ENCODE results near the gene RGMB.
A peak's percentile ranks its signal among the peaks of the same experiment; 100 is the strongest.
"Not testable (repeated sequence)": the region's sequence is repeated elsewhere in the genome, so short reads cannot be mapped to it uniquely, and the experiment has no call there.

RGMB gene, protein sequence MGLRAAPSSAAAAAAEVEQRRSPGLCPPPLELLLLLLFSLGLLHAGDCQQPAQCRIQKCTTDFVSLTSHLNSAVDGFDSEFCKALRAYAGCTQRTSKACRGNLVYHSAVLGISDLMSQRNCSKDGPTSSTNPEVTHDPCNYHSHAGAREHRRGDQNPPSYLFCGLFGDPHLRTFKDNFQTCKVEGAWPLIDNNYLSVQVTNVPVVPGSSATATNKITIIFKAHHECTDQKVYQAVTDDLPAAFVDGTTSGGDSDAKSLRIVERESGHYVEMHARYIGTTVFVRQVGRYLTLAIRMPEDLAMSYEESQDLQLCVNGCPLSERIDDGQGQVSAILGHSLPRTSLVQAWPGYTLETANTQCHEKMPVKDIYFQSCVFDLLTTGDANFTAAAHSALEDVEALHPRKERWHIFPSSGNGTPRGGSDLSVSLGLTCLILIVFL

DNA sequence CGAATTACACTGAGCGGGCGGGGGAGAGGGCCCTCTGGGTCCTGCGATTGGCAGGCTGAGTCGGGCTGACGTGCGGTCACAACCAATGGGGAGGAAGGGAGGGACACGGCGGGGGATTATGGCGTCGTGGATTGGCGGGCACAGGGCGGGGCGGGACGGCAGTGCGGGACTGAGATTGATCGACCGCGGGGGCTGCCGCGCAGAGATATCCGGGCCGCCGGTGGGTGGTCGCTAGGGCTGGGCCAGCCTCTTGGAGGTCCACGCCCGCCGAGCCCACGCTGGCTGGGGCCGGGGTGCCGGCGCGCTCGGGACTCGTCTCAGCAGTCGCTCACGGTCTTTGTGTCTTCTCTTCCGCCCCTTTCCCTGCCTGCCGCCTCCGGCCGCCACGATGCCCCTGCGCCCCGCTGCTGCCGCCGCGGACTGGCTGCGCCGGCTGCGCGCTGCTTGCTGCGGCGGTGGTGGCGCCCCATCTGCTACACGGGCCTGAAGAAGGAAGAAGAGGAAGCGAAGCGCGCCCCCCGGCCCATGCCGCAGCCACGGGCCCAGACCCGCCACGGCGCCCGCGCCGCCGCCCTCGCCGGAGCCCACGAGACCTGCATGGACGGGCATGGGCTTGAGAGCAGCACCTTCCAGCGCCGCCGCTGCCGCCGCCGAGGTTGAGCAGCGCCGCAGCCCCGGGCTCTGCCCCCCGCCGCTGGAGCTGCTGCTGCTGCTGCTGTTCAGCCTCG is at the start of gene RGMB:
Gene RGMB (plus strand): TSS at position 200 of the 728 bp plus-strand sequence. CDS start 408 bp downstream, at position 608.
- no peaks in the 10 kb centered on the region for H3K9me3 Mint-ChIP-seq
- peak within 1 kb of the TSS; percentile 92 for H3K4me3 Mint-ChIP-seq
- peak; percentile 90 for DNase-seq
- H3K4me1 Mint-ChIP-seq (ENCODE audit: low read depth): peaks cover 58% of the 10 kb centered on the region
- peak within 1 kb of the TSS; percentile 82 for H3K27ac Mint-ChIP-seq
- H3K27me3 Mint-ChIP-seq: peaks cover 39% of the 10 kb centered on the region
- H3K36me3 Mint-ChIP-seq (ENCODE audit: low read depth): peaks cover 7% of the 10 kb centered on the region

DNA sequence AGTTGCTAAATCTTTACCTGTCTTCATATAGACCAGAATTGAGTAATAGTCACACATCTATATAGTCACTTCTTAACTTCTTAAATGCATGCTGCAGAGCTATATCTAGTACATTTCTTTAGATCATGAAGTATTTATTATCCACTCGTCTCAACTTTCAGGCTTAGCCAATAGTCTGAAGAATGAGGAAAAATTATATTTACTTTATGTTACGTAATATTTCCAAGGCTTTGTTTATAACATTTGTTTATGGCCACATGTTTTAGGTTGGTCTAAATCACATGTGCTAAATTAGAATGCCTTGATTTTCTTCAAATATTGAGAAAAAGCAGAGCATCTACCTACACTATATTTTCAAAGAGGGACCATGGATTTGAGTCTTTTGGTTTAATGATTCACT is 47.2 kb upstream of the RGMB start:
- Mint-ChIP-seq H3K4me3 (no peak overlapping the region), H3K9me3 (no peaks in the 10 kb centered on the region), H3K27ac (no peak overlapping the region), H3K27me3 (peaks cover 10% of the 10 kb centered on the region), H3K4me1 (ENCODE audit: low read depth) (no peaks in the 10 kb centered on the region), H3K36me3 (ENCODE audit: low read depth) (no peaks in the 10 kb centered on the region)
- DNase-seq: no peak

DNA sequence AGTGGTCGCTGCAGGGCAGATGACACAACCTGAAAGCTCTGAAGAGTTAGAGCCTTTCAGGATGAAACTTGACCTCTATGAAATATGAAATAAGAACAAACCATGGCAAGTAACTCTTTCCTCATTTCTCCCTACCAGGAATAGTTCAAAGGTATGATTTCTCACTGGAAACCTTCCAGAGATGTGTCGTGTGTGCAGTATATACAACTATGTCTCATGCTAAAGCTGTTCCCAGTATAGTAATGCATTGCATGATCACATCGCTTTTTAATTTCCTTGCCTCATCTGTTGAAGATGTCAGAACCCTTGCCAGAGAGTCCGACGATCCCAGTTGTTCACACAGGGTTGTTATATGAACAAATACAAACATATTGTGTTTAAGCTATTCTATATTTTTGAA is 45.8 kb upstream of the RGMB start:
- Mint-ChIP-seq H3K4me1 (ENCODE audit: low read depth) (no peaks in the 10 kb centered on the region), H3K27me3 (peaks cover 14% of the 10 kb centered on the region), H3K4me3 (no peak overlapping the region), H3K36me3 (ENCODE audit: low read depth) (no peaks in the 10 kb centered on the region), H3K9me3 (no peaks in the 10 kb centered on the region), H3K27ac (no peak overlapping the region)
- DNase-seq: no peak

DNA sequence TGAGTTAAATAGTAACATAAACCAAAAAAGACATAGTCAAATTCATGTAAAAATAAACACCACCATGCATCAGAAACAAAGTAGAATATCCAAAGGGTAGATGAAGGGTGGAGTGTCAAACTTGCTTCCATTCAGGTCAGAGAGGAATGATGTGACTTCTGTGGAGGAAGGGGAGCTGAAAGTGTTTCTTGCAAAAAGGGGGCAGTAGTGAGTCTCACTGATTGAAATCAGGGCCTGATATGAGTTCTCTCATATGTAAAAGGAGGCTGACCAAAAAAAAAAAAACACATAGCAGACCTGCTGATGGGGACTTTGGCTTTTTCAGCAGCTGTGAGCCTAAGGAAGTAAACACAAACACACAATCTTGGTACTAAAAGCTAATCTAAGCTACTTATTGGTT is 38.8 kb upstream of the RGMB start:
- Mint-ChIP-seq H3K27me3 (peaks cover 33% of the 10 kb centered on the region), H3K9me3 (peaks cover 3% of the 10 kb centered on the region), H3K4me3 (no peak overlapping the region), H3K27ac (no peak overlapping the region), H3K4me1 (ENCODE audit: low read depth) (no peaks in the 10 kb centered on the region), H3K36me3 (ENCODE audit: low read depth) (no peaks in the 10 kb centered on the region)
- no peak for DNase-seq

DNA sequence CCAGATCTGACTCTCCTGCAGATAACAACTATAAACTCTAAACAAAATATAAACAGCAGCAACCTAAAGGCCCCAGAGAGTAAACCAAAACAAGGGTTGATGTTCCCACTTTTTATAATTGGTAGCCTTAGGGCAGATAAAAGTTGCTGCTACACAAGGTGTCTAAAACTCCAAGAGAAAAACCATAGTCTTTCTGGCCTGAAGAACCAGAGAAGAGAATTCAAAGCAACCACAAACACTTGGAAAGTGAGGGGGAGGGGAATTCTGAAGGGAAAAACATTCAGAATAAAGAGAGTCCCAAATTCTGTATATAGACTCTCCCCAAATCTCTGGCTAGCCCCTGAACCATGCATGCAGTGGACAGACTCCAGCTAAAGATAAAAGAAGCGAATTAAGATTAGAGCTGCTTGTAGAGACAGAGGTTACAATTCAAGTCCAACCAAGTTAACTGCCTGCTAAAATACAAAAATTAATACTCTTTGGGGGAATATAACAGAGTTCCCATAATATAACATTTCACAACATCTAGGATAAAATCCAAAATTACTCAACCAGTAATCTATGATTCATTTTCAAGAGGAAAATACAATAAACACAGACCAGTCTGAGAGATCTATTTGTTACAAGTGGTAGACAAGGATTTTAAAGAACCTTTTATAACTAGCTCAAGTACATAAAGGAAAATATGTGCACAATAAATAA is 37.5 kb upstream of the RGMB start:
- no peak for DNase-seq
- no peaks in the 10 kb centered on the region for H3K36me3 Mint-ChIP-seq (ENCODE audit: low read depth)
- H3K27ac Mint-ChIP-seq: no peak overlapping the region
- H3K4me3 Mint-ChIP-seq: no peak overlapping the region
- peaks cover 3% of the 10 kb centered on the region for H3K9me3 Mint-ChIP-seq
- H3K27me3 Mint-ChIP-seq: peaks cover 34% of the 10 kb centered on the region
- H3K4me1 Mint-ChIP-seq (ENCODE audit: low read depth): no peaks in the 10 kb centered on the region

DNA sequence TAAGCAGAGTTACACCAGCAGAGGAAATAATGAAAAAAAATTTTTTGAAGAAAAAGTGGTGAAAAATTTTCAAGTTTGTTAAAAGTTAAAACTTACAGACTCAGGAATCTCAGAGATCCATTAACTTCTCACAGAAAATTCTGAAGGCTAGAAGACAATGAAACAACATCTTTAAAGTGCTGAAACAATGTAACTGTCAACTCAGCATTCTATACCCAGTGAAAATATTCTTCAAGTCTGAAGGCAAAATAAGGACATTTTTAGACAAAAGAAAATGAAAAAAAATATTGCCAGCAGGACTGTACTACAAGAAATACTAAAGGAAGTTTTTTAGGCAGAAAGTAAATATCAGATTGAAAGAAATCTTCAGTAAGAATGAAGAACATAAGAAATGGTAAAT is 36.7 kb upstream of the RGMB start:
- Mint-ChIP-seq H3K4me1 (ENCODE audit: low read depth) (no peaks in the 10 kb centered on the region), H3K27me3 (peaks cover 34% of the 10 kb centered on the region), H3K36me3 (ENCODE audit: low read depth) (no peaks in the 10 kb centered on the region), H3K4me3 (no peak overlapping the region), H3K27ac (no peak overlapping the region), H3K9me3 (peaks cover 3% of the 10 kb centered on the region)
- DNase-seq: no peak

DNA sequence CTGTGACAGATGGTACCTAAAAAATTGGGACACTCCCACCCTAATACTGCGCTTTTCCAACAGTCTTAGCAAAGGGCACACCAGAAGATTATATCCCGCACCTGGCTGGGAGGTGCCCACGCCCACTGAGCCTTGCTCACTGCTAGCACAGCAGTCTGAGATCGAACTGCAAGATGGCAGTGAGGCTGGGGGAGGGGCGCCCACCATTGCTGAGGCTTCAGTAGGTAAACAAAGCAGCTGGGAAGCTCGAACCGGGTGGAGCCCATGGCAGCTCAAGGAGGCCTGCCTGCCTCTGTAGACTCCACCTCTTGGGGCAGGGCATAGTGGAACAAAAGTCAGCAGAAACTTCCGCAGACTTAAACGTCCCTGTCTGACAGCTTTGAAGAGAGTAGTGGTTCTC is 36.0 kb upstream of the RGMB start:
- not testable (repeated sequence) for H3K36me3 Mint-ChIP-seq (ENCODE audit: low read depth); H3K4me3 Mint-ChIP-seq; H3K4me1 Mint-ChIP-seq (ENCODE audit: low read depth); H3K9me3 Mint-ChIP-seq; DNase-seq; H3K27ac Mint-ChIP-seq
- H3K27me3 Mint-ChIP-seq: peaks cover 32% of the 10 kb centered on the region

DNA sequence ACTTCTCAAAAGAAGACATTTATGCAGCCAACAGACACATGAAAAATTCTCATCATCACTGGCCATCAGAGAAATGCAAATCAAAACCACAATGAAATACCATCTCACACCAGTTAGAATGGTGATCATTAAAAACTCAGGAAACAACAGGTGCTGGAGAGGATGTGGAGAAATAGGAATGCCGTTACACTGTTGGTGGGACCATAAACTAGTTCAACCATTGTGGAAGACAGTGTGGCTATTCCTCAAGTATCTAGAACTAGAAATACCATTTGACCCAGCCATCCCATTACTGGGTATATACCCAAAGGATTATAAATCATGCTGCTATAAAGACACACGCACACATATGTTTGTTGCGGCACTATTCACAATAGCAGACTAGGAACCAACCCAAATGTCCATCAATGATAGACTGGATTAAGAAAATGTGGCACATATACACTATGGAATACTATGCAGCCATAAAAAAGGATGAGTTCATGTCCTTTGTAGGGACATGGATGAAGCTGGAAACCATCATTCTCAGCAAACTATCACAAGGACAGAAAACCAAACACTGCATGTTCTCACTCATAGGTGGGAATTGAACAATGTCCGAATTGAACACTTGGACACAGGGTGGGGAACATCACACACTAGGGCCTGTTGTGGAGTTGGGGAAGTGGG is 34.8 kb upstream of the RGMB start:
- H3K9me3 Mint-ChIP-seq; H3K36me3 Mint-ChIP-seq (ENCODE audit: low read depth); H3K4me1 Mint-ChIP-seq (ENCODE audit: low read depth); H3K27ac Mint-ChIP-seq; DNase-seq; H3K4me3 Mint-ChIP-seq: not testable (repeated sequence)
- H3K27me3 Mint-ChIP-seq: peaks cover 29% of the 10 kb centered on the region

DNA sequence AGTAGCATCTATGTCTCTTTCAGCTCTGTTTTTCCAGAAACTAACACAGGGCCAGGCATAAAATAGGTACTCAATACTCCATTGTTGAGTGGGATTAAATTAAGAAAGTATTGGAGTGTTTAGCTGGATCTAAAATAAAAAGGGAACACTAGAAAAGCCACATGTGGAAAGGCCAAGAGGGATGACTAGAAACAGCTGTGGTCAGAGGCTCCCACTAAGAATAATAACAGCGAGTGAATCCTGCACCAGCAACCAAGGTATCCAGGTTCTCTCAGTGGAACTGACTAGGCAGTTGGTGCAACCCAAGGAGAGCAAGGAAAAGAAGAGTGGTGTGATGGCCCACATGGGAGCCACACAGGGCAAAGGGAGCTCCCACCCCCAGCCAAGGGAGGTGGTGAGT is 31.5 kb upstream of the RGMB start:
- Mint-ChIP-seq H3K4me3 (no peak overlapping the region), H3K9me3 (peaks cover 2% of the 10 kb centered on the region), H3K4me1 (ENCODE audit: low read depth) (no peaks in the 10 kb centered on the region), H3K27ac (no peak overlapping the region), H3K36me3 (ENCODE audit: low read depth) (no peaks in the 10 kb centered on the region), H3K27me3 (peaks cover 35% of the 10 kb centered on the region)
- no peak for DNase-seq

DNA sequence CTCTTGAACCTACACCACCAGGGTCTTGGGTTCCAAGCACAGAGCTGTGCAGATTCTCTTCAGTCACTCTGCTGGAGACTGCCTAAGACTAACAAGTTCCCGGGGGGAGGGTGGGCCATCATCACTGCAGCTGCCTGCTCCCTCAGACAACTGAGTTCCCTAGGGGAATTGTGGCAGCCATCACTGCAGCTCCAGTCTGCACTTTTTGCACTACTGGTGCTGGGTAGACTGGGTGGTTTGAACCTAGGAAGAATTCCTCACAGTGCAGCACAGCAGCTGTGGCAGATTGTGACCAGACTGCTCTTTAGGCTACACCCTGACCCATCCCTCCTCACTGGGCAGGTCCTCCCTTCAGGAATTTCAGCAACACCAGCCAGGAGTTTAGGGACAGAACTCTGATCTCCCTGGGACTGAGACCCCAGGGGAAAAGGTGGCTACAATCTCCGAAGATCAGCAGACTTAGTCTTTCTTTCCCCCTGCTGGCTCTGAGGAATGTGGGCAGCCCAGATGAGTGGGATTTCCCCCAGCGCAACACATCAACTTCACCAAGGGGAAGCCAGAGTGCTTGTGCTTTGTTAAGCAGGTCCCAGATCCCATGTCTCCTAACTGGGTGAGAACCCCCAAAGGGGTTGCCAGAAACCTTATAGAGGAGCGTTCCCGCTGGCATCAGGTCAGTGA is 30.9 kb upstream of the RGMB start:
- no peak for DNase-seq
- H3K27me3 Mint-ChIP-seq: peaks cover 35% of the 10 kb centered on the region
- no peak overlapping the region for H3K27ac Mint-ChIP-seq
- H3K9me3 Mint-ChIP-seq: peaks cover 2% of the 10 kb centered on the region
- H3K36me3 Mint-ChIP-seq (ENCODE audit: low read depth): no peaks in the 10 kb centered on the region
- H3K4me3 Mint-ChIP-seq: no peak overlapping the region
- no peaks in the 10 kb centered on the region for H3K4me1 Mint-ChIP-seq (ENCODE audit: low read depth)

DNA sequence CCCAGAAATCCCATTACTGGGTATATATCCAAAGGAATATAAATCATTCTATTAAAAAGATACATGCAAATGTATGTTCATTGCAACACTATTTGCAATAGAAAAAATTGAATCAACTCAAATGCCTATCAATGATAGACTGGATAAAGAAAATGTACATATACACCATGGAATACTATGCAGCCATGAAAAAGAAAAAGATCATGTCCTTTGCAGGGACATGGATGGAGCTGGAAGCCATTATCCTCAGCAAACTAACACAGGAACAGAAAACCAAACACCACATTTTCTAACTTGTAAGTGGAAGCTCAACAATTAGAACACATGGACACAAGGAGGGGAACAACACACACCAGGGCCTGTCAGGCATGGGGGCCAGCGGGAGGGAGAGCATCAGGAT is 25.2 kb upstream of the RGMB start:
- H3K9me3 Mint-ChIP-seq; DNase-seq; H3K36me3 Mint-ChIP-seq (ENCODE audit: low read depth); H3K4me1 Mint-ChIP-seq (ENCODE audit: low read depth); H3K27ac Mint-ChIP-seq; H3K4me3 Mint-ChIP-seq: not testable (repeated sequence)
- H3K27me3 Mint-ChIP-seq: peaks cover 20% of the 10 kb centered on the region

DNA sequence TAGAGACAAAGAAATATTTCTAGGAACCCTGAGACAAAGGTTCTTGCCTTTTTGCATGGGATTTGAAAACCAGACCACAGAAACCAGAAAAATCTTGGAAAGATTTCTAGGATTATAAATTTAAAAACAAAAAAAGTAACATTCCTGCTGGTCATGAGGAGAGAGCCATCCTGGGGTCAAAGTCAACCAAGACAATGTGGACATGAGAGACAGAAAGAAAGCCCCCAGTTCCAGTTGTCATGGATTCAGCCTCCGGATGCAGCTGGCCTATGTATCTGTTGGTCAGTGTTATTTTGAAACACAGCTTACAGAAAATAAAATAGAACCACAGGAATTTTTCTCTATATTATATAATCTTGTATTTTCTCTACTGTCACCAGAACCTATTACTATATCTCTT is 24.4 kb upstream of the RGMB start:
- Mint-ChIP-seq H3K27me3 (peaks cover 17% of the 10 kb centered on the region), H3K27ac (no peak overlapping the region), H3K36me3 (ENCODE audit: low read depth) (no peaks in the 10 kb centered on the region), H3K4me3 (no peak overlapping the region), H3K9me3 (peaks cover 2% of the 10 kb centered on the region), H3K4me1 (ENCODE audit: low read depth) (no peaks in the 10 kb centered on the region)
- DNase-seq: no peak

DNA sequence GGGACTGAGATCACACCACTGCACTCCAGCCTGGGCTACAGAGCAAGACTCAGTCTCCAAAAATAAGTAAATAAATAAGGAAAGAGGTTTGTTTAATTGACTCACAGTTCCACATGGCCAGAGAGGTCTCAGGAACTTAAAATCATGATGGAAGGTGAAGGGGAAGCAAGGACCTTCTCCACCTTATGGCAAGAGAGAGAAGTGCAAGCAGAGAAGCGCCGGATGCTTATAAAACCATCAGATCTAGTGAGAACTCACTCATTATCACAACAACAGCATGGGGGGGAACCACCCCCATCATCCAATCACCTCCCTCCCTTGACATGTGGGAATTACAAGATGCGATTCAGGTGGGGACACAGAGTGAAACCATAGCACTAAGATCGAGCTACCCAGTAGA is 22.8 kb upstream of the RGMB start:
- Mint-ChIP-seq H3K27me3 (peaks cover 9% of the 10 kb centered on the region), H3K36me3 (ENCODE audit: low read depth) (no peaks in the 10 kb centered on the region), H3K4me3 (no peak overlapping the region), H3K27ac (no peak overlapping the region), H3K4me1 (ENCODE audit: low read depth) (no peaks in the 10 kb centered on the region), H3K9me3 (peaks cover 2% of the 10 kb centered on the region)
- no peak for DNase-seq

DNA sequence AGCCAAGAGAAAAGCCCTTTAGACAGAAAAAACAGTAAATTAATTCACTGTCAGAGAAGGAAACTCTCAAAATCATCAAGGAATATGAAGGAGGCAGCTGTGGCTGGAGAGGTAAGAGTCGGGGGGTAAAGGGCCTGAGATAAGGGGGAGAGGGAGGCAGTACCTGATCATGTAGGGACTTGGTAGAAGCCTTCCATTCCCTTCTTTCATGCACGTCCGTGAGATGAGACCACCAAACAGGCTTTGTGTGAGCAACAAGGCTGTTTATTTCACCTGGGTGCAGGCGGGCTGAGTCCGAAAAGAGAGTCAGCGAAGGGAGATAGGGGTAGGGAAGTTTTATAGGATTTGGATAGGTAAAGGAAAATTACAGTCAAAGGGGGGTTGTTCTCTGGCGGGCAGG is 21.1 kb upstream of the RGMB start:
- H3K9me3 Mint-ChIP-seq; H3K36me3 Mint-ChIP-seq (ENCODE audit: low read depth); H3K4me1 Mint-ChIP-seq (ENCODE audit: low read depth); H3K27me3 Mint-ChIP-seq; H3K4me3 Mint-ChIP-seq; H3K27ac Mint-ChIP-seq; DNase-seq: not testable (repeated sequence)
